ENCODE measurements around the gene YBX2. TPM values are rescaled to one million over a fixed set of nuclear protein-coding genes. Genes with fewer than 3 reads are reported as not detected.

Gene YBX2
- total RNA-seq, 2 experiments from 2014 or later: 0.37 to 1.2 TPM

DNA sequence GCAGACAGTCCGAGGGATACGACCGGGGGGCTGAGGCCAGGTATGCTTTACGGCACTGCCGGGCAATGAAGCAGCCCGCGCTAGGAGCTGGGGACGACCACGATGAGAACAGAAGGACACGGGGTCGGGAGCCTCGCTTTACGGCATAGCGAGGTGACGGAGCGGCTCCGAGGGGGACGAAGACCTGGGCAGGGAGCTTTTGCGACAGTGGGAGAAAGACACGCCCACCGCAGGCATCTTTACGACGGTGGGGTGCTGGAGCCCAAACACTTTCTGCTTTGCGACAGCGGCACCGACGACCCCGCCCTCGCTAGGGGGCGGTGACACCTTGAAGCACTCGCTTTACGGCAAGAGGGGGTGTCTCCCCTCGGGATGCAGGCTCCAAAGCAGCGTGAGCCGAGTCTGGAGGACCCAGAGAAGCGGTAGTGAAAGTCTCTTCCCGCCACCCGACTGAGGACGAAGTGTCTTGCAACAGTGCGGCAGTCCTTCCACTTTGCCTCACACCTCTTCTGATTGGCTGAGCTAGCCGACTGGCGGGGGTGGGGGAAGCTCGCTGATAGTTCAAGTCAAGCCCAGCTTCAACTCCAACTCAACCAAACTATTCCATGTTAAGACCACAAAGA is 35.0 kb upstream of the YBX2 start:
- Mint-ChIP-seq H3K27ac (peak overlapping the region; percentile 93), H3K4me3 (peak overlapping the region; percentile 88), H3K4me1 (peaks cover 26% of the 10 kb centered on the region), H3K27me3 (no peaks in the 10 kb centered on the region), H3K9me3 (no peaks in the 10 kb centered on the region), H3K36me3 (peaks cover 2% of the 10 kb centered on the region)
- ATAC-seq (ENCODE audit: low read depth) (peak; percentile 59), DNase-seq (peak; percentile 94)
- POLR2A ChIA-PET: interaction anchor here (0.6 to 4.5 kb wide), 20 partner anchors 8 to 719 kb away, joined by 3 to 33 read pairs (median 5); partner anchors contain the start of genes ACAP1, GPS2, MPDU1 and PHF23

DNA sequence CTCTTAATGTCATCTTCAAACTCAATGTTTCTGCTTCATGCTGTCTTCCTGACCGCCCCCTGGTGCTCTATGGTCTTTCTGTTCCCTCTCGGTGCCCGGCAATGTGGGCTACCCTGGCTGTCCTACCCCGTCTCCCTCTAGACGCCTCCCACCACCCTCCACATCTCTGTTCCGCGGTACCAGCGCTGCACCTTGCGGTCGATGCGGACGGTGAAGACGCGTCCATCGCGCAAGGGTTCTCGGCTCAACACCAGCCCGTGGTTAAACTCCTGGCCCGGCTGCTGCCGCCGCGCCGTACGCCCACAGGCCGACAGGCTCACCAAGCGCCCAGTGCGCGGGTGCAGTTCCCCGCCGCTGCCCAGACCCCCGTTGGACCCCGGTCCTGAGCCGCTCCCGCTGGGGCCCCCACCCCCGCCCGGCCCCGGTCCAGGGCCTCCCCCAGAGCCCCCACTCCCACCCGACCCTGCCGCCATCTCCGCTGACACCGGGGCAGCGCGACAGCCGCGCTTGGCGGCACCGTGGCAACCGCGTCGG is 34.5 kb upstream of the YBX2 start, which contains the start of gene NEURL4:
Gene NEURL4 (minus strand): TSS at position 496 of the 534 bp plus-strand sequence. CDS start 23 bp downstream, at position 473.
- POLR2A ChIA-PET: interaction anchor here (0.6 to 4.5 kb wide), 18 partner anchors 8 to 720 kb away, joined by 3 to 33 read pairs (median 6); partner anchors contain the start of genes ACAP1, GPS2, MPDU1 and PHF23
- Mint-ChIP-seq H3K9me3 (no peaks in the 10 kb centered on the region), H3K27ac (peak within 1 kb of the TSS; percentile 93), H3K27me3 (no peaks in the 10 kb centered on the region), H3K4me3 (peak within 1 kb of the TSS; percentile 88), H3K36me3 (peaks cover 2% of the 10 kb centered on the region), H3K4me1 (peaks cover 30% of the 10 kb centered on the region)
- no peak for DNase-seq
- ATAC-seq (ENCODE audit: low read depth): peak; percentile 7

DNA sequence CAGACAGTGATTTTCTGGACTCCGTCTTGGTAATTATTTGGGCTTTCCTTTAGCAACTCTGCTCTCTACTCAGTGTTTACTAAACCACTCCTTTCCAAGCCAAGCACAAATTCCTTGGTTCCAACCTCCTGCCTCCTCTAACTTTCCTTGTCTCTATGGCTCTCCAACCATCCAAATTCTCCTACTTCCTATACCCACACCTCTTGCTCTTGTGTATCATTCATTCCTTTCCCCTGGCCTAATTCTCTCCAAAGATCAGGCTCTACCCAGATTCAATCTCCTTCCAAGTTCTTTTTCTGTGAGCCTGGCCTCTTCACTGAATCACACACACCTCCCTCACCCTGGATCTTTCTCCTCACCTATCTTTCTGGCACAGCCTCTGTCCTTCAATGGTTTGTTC is 33.6 kb upstream of the YBX2 start:
- Mint-ChIP-seq H3K27me3 (no peaks in the 10 kb centered on the region), H3K4me3 (peak overlapping the region; percentile 88), H3K4me1 (peaks cover 25% of the 10 kb centered on the region), H3K36me3 (peaks cover 2% of the 10 kb centered on the region), H3K9me3 (no peaks in the 10 kb centered on the region), H3K27ac (peak overlapping the region; percentile 82)
- ATAC-seq (ENCODE audit: low read depth): no peak
- POLR2A ChIA-PET: interaction anchor here (1.2 to 4.5 kb wide), 5 partner anchors 9 to 23 kb away, joined by 4 to 33 read pairs (median 22); partner anchors contain the start of genes ACAP1 and GPS2
- DNase-seq: no peak

DNA sequence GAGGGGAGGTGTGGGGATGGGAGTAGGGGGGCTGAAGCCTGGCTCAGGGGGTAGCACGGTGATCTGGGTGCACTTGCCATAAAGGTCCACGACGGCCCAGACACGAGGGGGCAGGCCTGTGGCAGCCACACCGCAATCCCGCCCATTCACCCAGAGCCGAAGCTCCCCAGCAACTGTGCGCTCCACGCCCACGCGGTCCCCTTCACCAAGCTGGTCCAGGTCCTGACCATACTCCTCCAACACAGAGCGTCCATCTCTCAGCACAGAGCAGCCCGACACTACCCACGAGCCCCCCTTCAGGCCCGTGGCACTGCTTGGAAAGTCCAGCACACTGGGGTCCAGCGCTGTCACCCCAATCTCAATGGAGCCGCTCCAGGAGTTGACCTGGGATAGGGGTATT is 33.1 kb upstream of the YBX2 start:
- no peak for DNase-seq
- POLR2A ChIA-PET: interaction anchor here (1.2 to 4.5 kb wide), 3 partner anchors 10 to 24 kb away, joined by 3 to 33 read pairs (median 4); partner anchors contain the start of gene ACAP1

DNA sequence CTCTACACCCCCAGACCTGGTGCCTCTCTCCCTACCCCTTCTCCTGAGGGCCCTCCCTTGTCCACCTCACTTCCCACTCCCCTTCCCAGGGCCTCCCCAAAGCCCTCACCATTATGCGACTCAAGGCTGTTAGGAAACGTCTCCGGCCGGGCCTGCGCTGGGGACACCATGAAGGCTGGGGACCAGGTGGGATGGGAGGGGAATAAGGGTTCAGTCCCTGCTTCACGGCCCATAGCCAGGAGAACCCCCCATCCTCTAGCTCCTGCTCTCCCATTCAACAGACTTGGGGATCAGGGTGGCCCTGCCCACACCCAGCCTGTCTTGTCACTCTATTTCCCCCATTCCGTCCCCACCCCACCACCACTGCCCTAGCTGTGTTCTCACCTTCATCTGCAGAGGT is 32.6 kb upstream of the YBX2 start:
- Mint-ChIP-seq H3K27ac (no peak overlapping the region), H3K4me3 (no peak overlapping the region), H3K4me1 (peaks cover 18% of the 10 kb centered on the region), H3K9me3 (no peaks in the 10 kb centered on the region), H3K27me3 (no peaks in the 10 kb centered on the region), H3K36me3 (peaks cover 2% of the 10 kb centered on the region)
- DNase-seq (no peak), ATAC-seq (ENCODE audit: low read depth) (no peak)
- POLR2A ChIA-PET: interaction anchor here (1.2 to 4.5 kb wide), 3 partner anchors 10 to 24 kb away, joined by 3 to 33 read pairs (median 4); partner anchors contain the start of gene ACAP1

More for the DNA sequence above, 33.1 kb upstream of the YBX2 start:
- Mint-ChIP-seq H3K4me1 (peaks cover 22% of the 10 kb centered on the region), H3K27me3 (no peaks in the 10 kb centered on the region), H3K27ac (no peak overlapping the region), H3K4me3 (no peak overlapping the region), H3K9me3 (no peaks in the 10 kb centered on the region), H3K36me3 (peaks cover 2% of the 10 kb centered on the region)
- ATAC-seq (ENCODE audit: low read depth): no peak

DNA sequence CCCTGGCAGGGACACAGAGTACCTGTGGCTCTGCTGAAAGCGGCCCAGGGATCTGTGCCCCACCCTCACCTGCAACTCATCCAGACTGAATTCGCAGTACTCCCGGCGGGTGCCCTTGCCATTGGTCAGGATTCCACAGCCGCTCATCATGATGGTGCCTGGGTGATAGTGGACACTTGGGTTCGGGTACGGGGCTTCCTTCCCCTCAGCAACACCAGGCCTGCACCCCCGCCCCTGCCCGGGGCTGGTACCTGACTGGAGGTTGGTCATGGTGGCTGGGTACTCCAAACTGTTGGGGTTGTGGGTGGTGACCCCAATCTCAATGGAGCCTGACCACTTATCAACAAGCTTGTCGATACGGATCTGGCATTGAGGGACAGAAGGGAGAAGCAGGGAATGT is 31.7 kb upstream of the YBX2 start:
- no peak for DNase-seq
- H3K36me3 Mint-ChIP-seq: peaks cover 2% of the 10 kb centered on the region
- H3K27me3 Mint-ChIP-seq: no peaks in the 10 kb centered on the region
- no peak overlapping the region for H3K4me3 Mint-ChIP-seq
- H3K27ac Mint-ChIP-seq: no peak overlapping the region
- POLR2A ChIA-PET: interaction anchor here (1.5 to 4.5 kb wide), 2 partner anchors 11 to 16 kb away, joined by 3 to 33 read pairs; partner anchors contain the start of gene ACAP1
- peaks cover 16% of the 10 kb centered on the region for H3K4me1 Mint-ChIP-seq
- H3K9me3 Mint-ChIP-seq: no peaks in the 10 kb centered on the region
- ATAC-seq (ENCODE audit: low read depth): no peak

DNA sequence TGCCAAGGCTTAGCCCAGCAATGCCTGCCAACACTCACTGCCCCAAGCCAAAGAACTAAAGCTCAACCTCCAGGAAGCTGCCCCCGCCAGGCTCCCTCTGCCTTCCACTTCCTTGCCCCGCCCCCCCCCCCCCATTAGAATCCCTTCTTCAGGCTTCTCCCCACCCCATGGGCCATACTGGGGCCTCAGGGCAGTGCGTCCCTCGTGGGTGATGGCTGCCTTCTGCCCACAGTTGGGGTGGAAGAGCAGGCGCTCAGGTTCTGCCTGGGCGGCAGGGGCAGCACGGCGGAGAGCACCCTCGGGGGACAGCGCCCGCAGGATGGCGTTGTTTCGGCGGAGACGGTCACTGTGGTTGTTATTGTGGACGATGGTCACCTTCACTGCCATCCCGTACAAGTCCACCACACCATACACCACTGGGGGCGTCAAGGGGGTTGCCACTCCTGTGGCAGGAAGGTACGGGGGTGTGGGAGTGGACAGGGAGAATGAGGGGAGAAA is 30.6 kb upstream of the YBX2 start:
- peaks cover 14% of the 10 kb centered on the region for H3K4me1 Mint-ChIP-seq
- H3K27ac Mint-ChIP-seq: no peak overlapping the region
- no peak overlapping the region for H3K4me3 Mint-ChIP-seq
- DNase-seq (no peak), ATAC-seq (ENCODE audit: low read depth) (no peak)
- POLR2A ChIA-PET: interaction anchor here (1.3 to 2.6 kb wide), 3 partner anchors 11 to 26 kb away, joined by 7 to 21 read pairs (median 12); partner anchors contain the start of gene ACAP1
- no peaks in the 10 kb centered on the region for H3K9me3 Mint-ChIP-seq
- peaks cover 4% of the 10 kb centered on the region for H3K36me3 Mint-ChIP-seq
- H3K27me3 Mint-ChIP-seq: no peaks in the 10 kb centered on the region

DNA sequence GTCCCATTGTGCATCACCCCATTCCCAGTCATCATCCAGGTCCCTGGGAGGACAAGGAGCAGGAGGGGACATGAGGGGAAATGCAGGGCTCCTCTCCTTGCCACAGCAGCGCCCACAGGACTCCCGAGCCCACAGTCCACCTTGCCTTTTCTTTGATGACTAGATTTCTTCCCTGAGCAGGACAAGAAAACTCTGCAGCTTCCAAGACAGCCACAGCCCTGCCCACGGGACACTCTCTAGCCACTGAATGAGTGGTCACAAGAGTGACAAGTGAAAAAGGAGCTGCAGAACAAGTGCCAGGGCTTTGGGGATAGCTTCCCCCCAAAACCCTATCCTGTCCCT is 30.0 kb upstream of the YBX2 start:
- Mint-ChIP-seq H3K36me3 (peaks cover 4% of the 10 kb centered on the region), H3K4me3 (no peak overlapping the region), H3K27me3 (no peaks in the 10 kb centered on the region), H3K27ac (no peak overlapping the region), H3K4me1 (peaks cover 13% of the 10 kb centered on the region), H3K9me3 (no peaks in the 10 kb centered on the region)
- DNase-seq: no peak
- POLR2A ChIA-PET: interaction anchor here (1.3 to 2.6 kb wide), 3 partner anchors 12 to 27 kb away, joined by 7 to 21 read pairs (median 12); partner anchors contain the start of gene ACAP1
- no peak for ATAC-seq (ENCODE audit: low read depth)

DNA sequence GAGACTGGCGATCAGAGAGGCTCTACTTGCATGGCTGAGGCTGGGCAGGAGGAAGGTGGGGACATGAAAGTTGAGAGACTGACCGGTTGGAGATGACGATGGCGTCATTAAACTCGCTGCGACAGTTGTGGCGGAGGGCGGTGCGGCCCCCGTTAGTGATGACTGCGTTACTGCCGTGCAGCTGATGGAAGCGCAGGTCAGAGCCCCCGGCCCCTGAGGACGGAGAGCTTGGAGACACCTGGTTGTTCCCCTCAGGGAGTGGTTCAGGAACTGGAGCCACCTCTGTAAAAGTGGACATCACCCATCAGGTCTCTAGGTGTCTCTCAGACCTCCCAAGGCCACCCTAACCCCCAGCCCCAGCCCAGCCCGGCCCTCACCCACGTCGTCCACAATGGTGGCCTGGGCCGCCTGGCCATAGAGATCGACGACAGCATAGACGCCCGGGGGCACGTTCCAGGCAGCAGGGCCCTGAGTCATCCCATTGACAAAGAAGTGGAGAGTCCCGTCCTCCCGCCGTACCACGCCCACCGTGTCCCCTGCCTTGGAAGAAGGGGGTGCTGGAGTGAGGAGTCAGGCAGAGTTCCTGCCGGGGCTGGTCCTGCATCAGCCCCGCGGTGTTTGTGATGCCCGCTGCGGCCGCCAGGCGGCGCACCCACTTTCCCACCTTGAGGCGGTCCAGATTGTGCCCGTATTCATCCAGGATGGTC is 29.4 kb upstream of the YBX2 start:
- DNase-seq (peak; percentile 82), ATAC-seq (ENCODE audit: low read depth) (peak; percentile 55)
- Mint-ChIP-seq H3K36me3 (peaks cover 4% of the 10 kb centered on the region), H3K4me1 (peaks cover 13% of the 10 kb centered on the region), H3K27ac (peak overlapping the region; percentile 21), H3K9me3 (no peaks in the 10 kb centered on the region), H3K4me3 (no peak overlapping the region), H3K27me3 (no peaks in the 10 kb centered on the region)
- POLR2A ChIA-PET: interaction anchor here (1.3 to 2.6 kb wide), 4 partner anchors 13 to 27 kb away, joined by 5 to 21 read pairs (median 10); partner anchors contain the start of gene ACAP1

DNA sequence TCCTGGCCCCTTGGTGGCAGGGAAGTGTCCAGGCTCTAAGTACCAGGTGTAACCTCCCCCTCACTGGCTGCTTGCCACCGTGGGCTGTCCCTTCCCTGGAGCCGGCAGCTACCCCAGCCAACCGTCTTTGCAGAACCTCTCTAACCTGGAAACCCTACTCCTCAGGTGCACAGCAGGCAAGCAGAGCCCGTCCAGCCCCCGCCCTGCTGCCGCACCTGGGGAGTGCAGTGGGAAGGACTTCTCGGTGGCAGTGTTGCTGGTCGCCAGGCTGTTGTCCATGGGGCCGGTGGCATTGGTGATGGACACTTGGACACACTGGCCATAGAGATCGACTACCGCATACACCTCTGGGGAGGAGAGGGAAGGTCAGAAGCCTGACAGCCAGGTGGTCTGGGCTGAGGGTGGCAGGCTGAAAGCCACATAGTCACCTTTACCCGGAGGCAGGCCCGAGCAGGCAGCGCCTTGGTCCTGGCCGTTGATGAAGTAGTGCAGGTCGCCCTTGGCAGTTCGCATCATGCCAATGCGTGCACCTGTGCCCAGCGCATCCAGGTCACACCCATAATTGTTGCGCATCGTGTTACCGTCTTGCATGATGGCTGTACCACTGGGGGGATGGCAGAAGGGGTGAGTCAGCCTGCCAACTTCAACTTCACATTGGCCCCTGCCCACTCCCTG is 28.2 kb upstream of the YBX2 start:
- no peak overlapping the region for H3K4me3 Mint-ChIP-seq
- peaks cover 4% of the 10 kb centered on the region for H3K4me1 Mint-ChIP-seq
- no peak overlapping the region for H3K27ac Mint-ChIP-seq
- H3K27me3 Mint-ChIP-seq: no peaks in the 10 kb centered on the region
- no peak for DNase-seq
- peaks cover 4% of the 10 kb centered on the region for H3K36me3 Mint-ChIP-seq
- POLR2A ChIA-PET: interaction anchor here (0.6 to 2.6 kb wide), 4 partner anchors 14 to 28 kb away, joined by 3 to 21 read pairs (median 4); partner anchors contain the start of gene ACAP1
- no peak for ATAC-seq (ENCODE audit: low read depth)
- no peaks in the 10 kb centered on the region for H3K9me3 Mint-ChIP-seq

DNA sequence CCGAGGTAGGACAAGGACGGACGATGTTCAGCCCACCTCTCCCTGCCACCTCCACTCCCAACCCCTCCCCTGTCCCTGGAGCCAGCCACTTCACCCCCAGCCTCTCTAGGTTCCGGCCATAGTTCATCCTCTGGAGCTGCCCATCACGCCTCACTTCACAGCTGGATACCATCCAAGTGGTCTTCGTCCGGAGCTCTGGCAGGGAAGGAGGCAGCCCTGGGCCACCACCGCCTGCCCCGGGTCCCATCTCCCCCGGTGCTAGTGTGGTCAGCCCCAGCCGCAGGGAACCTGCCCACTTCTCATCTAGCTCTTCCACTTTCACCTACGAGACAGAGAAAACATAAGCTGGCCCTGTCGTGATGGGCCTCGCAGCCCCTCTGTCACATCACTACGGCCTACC is 27.0 kb upstream of the YBX2 start:
- Mint-ChIP-seq H3K4me1 (peaks cover 4% of the 10 kb centered on the region), H3K27ac (peak overlapping the region; percentile 21), H3K36me3 (peaks cover 6% of the 10 kb centered on the region), H3K9me3 (no peaks in the 10 kb centered on the region), H3K27me3 (no peaks in the 10 kb centered on the region), H3K4me3 (no peak overlapping the region)
- no peak for ATAC-seq (ENCODE audit: low read depth)
- POLR2A ChIA-PET: interaction anchor here (0.6 to 2.5 kb wide), 3 partner anchors 8 to 41 kb away, joined by 4 to 10 read pairs (median 6); partner anchors contain the start of genes ACAP1 and NEURL4
- no peak for DNase-seq

DNA sequence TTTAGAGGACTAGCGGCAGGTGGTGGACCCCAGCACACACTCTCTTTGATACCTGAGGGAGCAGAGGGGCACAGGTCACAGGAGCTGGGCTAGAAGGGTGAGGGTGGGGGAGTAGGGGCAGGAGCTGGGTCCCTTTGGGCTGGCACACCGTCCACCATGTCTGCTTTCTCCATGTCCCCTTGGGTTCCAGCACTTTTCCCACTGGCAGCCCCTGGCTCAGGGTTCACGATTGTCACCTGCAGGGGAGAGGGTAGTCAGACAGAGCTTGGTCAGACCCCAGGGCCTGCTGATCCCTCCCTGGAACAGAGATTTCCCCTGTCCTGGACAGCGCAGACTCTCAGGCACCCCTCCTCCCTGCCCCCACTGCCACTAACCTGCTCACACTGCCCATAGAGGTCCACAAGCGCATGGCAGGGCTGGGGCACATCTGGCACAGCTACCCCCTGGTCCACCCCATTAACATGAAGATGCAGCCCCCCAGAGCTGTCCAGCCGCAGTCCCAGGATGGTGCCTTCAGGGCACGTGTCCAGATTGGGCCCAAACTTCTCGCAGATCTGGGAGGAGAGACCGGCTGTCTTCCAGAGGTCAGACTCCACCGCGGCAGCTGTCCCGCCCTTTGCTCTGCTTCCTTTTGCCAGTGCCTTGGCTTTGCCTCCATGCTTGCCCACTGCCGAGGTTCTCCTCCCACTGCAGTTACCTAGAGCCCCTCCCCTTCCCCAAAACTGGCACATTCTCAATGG is 23.9 kb upstream of the YBX2 start:
- H3K4me1 Mint-ChIP-seq: peaks cover 10% of the 10 kb centered on the region
- no peak overlapping the region for H3K27ac Mint-ChIP-seq
- POLR2A ChIA-PET: interaction anchor here (1.1 to 1.5 kb wide), 2 partner anchors 11 to 18 kb away, joined by 3 to 6 read pairs; partner anchors contain the start of genes ACAP1 and NEURL4
- no peak for DNase-seq
- H3K27me3 Mint-ChIP-seq: no peaks in the 10 kb centered on the region
- H3K36me3 Mint-ChIP-seq: peaks cover 6% of the 10 kb centered on the region
- no peaks in the 10 kb centered on the region for H3K9me3 Mint-ChIP-seq
- no peak for ATAC-seq (ENCODE audit: low read depth)
- no peak overlapping the region for H3K4me3 Mint-ChIP-seq
